GM06990 (cell line): Measurements from ENCODE around the gene CEP57.
A peak's percentile ranks its signal among the peaks of the same experiment; 100 is the strongest.

ENCODE experiments used
- DNase-seq: peaks from one replicate; pipeline ENCODE4 v3.0.0-alpha.2; 2011; ENCODE audit not compliant: insufficient read length; ENCODE audit errors: extremely low read depth
- H3K27me3 ChIP-seq: replicated peaks from 2 replicates; pipeline ENCODE4 v1.6.0; 2011; ENCODE audit warnings: low read length; ENCODE audit not compliant: control insufficient read depth, insufficient read depth
- H3K36me3 ChIP-seq: 2 replicates; pipeline ENCODE4 v1.5.1; 2011; ENCODE audit warnings: low read length; ENCODE audit not compliant: control insufficient read depth, insufficient read depth
- H3K4me3 ChIP-seq: replicated peaks from 2 replicates; pipeline ENCODE4 v1.5.1; 2011; ENCODE audit warnings: low read depth, mild to moderate bottlenecking, control low read depth, low read length
- CTCF ChIP-seq: IDR thresholded peaks from 2 replicates; pipeline ENCODE4 v1.5.1; 2011; ENCODE audit warnings: low read length, control low read depth, mild to moderate bottlenecking, inconsistent platforms; ENCODE audit not compliant: insufficient read depth, poor library complexity, severe bottlenecking

The CEP57 gene

DNA sequence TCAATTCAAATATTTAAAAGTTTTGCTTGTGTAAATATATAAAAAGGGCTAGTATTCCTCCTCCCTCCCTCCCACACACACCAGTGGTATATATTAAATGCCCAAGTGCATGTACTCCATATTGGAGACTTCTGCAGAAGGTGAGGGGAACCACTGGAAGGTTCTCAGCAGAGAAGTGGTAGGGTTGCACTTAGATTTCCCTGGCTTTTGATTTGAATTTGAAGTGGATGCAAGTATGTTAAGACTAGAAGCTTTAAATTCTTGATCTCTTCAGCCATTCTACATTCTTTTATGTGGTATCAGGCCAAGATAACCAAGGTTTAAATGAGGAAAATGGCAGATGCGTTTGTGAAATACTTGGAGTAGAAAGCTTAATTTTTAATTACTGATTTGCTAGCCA lies 43.1 kb downstream of the CEP57 start:
- DNase-seq, result no peak
- no peak overlapping the region for H3K4me3 ChIP-seq
- H3K36me3 ChIP-seq, result peaks cover 1% of the 10 kb centered on the region
- no peaks in the 10 kb centered on the region for H3K27me3 ChIP-seq
- no peak for TF ChIP-seq CTCF

GRCh38 chr11:95835351-95835750 lies 45.1 kb downstream of the CEP57 start:
- Histone ChIP-seq H3K4me3 (no peak overlapping the region), H3K36me3 (no peaks in the 10 kb centered on the region; the same call in none of the 2 replicates), H3K27me3 (no peaks in the 10 kb centered on the region)
- no peak for TF ChIP-seq CTCF
- no peak for DNase-seq

- Histone ChIP-seq H3K27me3 (no peaks in the 10 kb centered on the region), H3K4me3 (no peak overlapping the region), H3K36me3 (no peaks in the 10 kb centered on the region; the same call in none of the 2 replicates)
- TF ChIP-seq CTCF, result peak; percentile 83
- peak; percentile 13 for DNase-seq
Measured at GRCh38 chr11:95835768-95836488, 45.6 kb downstream of the CEP57 start.

DNA sequence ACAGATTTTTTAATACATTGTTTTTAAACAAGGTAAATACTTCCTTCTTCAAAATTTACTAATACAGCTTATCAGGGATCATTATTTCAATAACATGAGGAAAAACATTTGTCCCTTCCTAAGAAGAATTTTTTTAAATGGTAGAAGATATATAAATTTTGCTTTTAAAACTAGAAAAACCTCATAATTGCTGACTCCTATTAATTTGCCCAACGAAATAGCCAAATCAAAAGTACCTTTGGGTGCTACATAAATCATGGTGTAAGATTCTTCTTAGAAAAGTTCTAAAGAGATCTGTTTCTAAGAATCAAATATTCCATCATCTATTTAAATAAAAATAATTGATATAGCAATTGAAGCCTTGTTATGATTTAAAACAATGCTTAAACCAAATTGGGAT lies 54.9 kb downstream of the CEP57 start:
- H3K4me3 ChIP-seq, result no peak overlapping the region
- H3K36me3 ChIP-seq, result peaks cover 1% of the 10 kb centered on the region; the same call in 1 of the 2 replicates
- H3K27me3 ChIP-seq, result no peaks in the 10 kb centered on the region
- DNase-seq, result no peak
- TF ChIP-seq CTCF, result no peak

- no peak for DNase-seq
- H3K27me3 ChIP-seq, result no peaks in the 10 kb centered on the region
- H3K4me3 ChIP-seq, result no peak overlapping the region
- TF ChIP-seq CTCF, result peak; percentile 36
- H3K36me3 ChIP-seq, result peaks cover 1% of the 10 kb centered on the region; the same call in 1 of the 2 replicates
Measured at GRCh38 chr11:95849087-95849825, 59.0 kb downstream of the CEP57 start.
